Peyer's patch (tissue), 4 donors: Measurements from ENCODE around the gene FBRSL1.

Experiments
- CTCF ChIP-seq, 6 experiments: fragments of 450-650 bp in 4 of 6; fragments of 200-600 bp in 2 of 6; sonication (generic) in 1 of 6; IDR thresholded peaks; one replicate each; pipeline ENCODE4 v1.5.1; 2017 to 2019; ENCODE audit warnings: antibody characterized with exemption in 6 of 6, mild to moderate bottlenecking in 3 of 6, moderate library complexity in 1 of 6
- POLR2A ChIP-seq, 2 donors: fragments of 450-650 bp; IDR thresholded peaks; one replicate each; pipeline ENCODE4 v1.5.1; 2017; ENCODE audit warnings: antibody characterized with exemption in 2 of 2, mild to moderate bottlenecking in 2 of 2, moderate library complexity in 2 of 2

DNA sequence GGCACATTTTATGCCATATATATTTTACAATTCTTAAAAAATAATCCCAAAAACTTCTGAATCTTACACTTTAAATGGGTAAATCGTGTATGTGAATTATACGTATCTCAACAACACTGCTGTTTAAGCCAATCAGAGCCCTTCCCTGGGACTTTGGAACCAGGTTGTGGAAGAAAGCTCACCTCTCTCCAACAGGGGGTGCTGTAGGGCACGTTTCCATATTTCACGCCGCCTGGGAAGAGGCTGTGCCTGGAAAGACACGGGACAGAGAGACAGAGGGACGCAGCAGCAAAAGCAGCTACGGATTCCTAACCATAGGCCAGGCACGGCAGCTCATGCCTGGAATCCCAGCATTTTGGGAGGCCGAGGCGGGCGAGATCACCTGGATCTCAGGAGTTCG is 29.4 kb upstream of the FBRSL1 start:
- TF ChIP-seq CTCF (IDR thresholded peaks at IDR 0.05) (peak in 3 of 6 experiments; percentile 12 to 32 (median 23)), POLR2A (IDR thresholded peaks at IDR 0.05) (no peak)
